Testis (tissue), 3 donors: Measurements from ENCODE around the gene UFC1. TPM values are rescaled to one million over a fixed set of nuclear protein-coding genes. Genes with fewer than 3 reads are reported as not detected.

Experiments used
- DNase-seq: peaks from one replicate; pipeline ENCODE4 v3.0.0-alpha.2; 2019
- H3K27ac ChIP-seq, 2 donors: fragments of 200-600 bp; sonication (generic); one replicate each; pipeline ENCODE4 v1.5.1; 2019
- H3K27me3 ChIP-seq: fragments of 200-600 bp; sonication (generic); one replicate; pipeline ENCODE4 v1.5.1; 2019
- H3K36me3 ChIP-seq: fragments of 200-600 bp; sonication (generic); one replicate; pipeline ENCODE4 v1.5.1; 2017; ENCODE audit warnings: low read depth; ENCODE audit errors: missing control alignments
- H3K4me1 ChIP-seq: fragments of 200-600 bp; sonication (generic); one replicate; pipeline ENCODE4 v1.5.1; 2019
- H3K4me3 ChIP-seq, 2 donors: fragments of 200-600 bp; sonication (generic); one replicate each; pipeline ENCODE4 v1.5.1; 2017 to 2019
- H3K9me3 ChIP-seq: fragments of 200-600 bp; sonication (generic); one replicate; pipeline ENCODE4 v1.5.1; 2017
- POLR2A ChIP-seq: fragments of 450-650 bp; IDR thresholded peaks from one replicate; pipeline ENCODE4 v1.6.1; 2017; ENCODE audit warnings: antibody characterized with exemption, mild to moderate bottlenecking, moderate library complexity
- WGBS, 2 donors: methylation state at CpG; one replicate each; pipeline ENCODE4 v1.1.5; 2018; 5-methylcytosine and 5-hydroxymethylcytosine counted together
- intact Hi-C: fragments of 100-400 bp; cut with DNase I; formaldehyde crosslinking; loops from one replicate; pipeline ENCODE4 v1.15.1; 2023; ENCODE audit warnings: low total_unique reads
- polyA plus RNA-seq: library from polyadenylated mRNA; stranded (reverse); fragments of 350-450 nt; fragmentation: Illumina TruSeq; extraction: RNeasy Lipid Tissue Mini Kit (QIAGEN cat#74804); gene quantifications from one replicate; pipeline ENCODE4 v1.2.3, GENCODE V29; 2014; ENCODE audit warnings: low read depth, low replicate concordance; ENCODE audit not compliant: insufficient read depth
- small RNA-seq, 2 donors: library from RNA; depleted of rRNA; stranded (forward); fragments of <200 nt; gene quantifications; one replicate each; pipeline ENCODE3, GENCODE V24; 2016
- total RNA-seq, 2 donors: library from RNA; depleted of rRNA; stranded (reverse); fragments of >200 nt; gene quantifications; one replicate each; pipeline ENCODE4 v1.2.3, GENCODE V29; 2016
- TF ChIP-seq, protein P1 (sequence below), 3 experiments: fragments of 450-650 bp in 2 of 3; fragments of 200-600 bp in 1 of 3; sonication (generic) in 1 of 3; IDR thresholded peaks; one replicate each; pipeline ENCODE4 v1.5.1; 2016 to 2019; ENCODE audit warnings: antibody characterized with exemption in 3 of 3, mild to moderate bottlenecking in 2 of 3, moderate library complexity in 1 of 3

UFC1 gene
- total and polyA plus RNA-seq, 3 donors from 2014 or later = 36.9 to 129 (median 68.3) TPM

DNA sequence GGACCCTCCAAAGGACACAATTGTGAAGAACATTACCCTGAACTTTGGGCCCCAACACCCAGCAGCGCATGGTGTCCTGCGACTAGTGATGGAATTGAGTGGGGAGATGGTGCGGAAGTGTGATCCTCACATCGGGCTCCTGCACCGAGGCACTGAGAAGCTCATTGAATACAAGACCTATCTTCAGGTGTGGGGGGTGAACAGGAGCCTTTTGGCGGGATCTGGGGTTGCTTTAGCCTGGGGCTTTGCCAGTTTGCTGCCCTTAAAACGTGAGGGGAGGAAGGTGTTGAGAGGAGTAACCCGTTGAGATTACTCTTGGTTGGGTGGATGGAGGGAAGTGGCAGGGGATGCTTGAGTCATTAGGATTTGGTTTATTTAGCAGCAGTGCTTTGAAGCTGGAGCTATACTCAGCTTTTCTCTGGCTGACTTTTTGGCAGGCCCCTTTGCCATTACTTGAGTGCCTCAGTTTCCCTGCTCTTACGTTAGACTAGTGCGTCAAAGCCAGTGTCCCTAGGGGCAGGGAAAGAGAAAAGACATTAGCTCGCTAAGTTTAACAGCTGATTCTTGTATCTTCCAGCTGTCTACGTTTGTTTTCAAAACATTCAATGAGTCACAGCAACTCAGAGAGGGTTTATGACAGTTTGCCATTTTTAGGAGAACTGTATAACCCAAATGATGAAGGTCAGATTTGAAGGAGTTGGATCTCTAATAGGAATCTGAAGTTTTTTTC lies 52.8 kb downstream of the UFC1 start:
- H3K27ac ChIP-seq = peak overlapping the region in 1 of 2 donors; percentile 69
- TF ChIP-seq, protein P1, sequence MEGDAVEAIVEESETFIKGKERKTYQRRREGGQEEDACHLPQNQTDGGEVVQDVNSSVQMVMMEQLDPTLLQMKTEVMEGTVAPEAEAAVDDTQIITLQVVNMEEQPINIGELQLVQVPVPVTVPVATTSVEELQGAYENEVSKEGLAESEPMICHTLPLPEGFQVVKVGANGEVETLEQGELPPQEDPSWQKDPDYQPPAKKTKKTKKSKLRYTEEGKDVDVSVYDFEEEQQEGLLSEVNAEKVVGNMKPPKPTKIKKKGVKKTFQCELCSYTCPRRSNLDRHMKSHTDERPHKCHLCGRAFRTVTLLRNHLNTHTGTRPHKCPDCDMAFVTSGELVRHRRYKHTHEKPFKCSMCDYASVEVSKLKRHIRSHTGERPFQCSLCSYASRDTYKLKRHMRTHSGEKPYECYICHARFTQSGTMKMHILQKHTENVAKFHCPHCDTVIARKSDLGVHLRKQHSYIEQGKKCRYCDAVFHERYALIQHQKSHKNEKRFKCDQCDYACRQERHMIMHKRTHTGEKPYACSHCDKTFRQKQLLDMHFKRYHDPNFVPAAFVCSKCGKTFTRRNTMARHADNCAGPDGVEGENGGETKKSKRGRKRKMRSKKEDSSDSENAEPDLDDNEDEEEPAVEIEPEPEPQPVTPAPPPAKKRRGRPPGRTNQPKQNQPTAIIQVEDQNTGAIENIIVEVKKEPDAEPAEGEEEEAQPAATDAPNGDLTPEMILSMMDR (IDR thresholded peaks at IDR 0.05) = no peak
- no peak for TF ChIP-seq POLR2A
- no peaks in the 10 kb centered on the region for H3K9me3 ChIP-seq
- 77 to 80% methylated on average over 12 of the region's 12 CpGs for whole genome bisulfite sequencing, 2 donors
- intact Hi-C loops = no loop called here
- no peaks in the 10 kb centered on the region for H3K27me3 ChIP-seq
- DNase-seq = no peak
- no peaks in the 10 kb centered on the region for H3K36me3 ChIP-seq
- H3K4me1 ChIP-seq = peaks cover 11% of the 10 kb centered on the region
- no peak overlapping the region for H3K4me3 ChIP-seq

DNA sequence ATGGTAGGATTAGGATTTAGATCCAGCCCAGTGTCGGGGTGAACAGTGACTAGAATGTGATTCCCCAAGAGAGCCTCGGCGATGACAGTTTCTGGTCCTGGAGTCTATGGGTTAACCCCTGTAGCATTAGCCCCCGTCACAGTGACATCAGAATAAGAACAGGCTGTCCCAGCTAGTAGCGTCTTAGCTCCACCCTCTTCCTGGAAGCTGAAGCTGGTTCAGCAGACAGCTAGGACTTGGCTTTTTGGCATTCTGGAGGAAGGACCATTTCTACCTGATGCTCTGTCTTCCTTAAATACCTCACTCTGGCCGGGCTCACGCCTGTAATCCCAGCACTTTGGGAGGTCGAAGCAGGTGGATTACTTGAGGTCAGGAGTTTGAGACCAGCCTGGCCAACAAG lies 53.4 kb downstream of the UFC1 start:
- Histone ChIP-seq H3K9me3 (no peaks in the 10 kb centered on the region), H3K27me3 (no peaks in the 10 kb centered on the region), H3K4me1 (peaks cover 10% of the 10 kb centered on the region), H3K4me3 (no peak overlapping the region), H3K36me3 (no peaks in the 10 kb centered on the region), H3K27ac (peak overlapping the region in 1 of 2 donors; percentile 69)
- 58 to 68% methylated on average over 8 of the region's 8 CpGs for WGBS, 2 donors
- DNase-seq = peak; percentile 41
- TF ChIP-seq POLR2A = no peak
- TF ChIP-seq, protein P1 (IDR thresholded peaks at IDR 0.05) = no peak
- intact Hi-C loops = no loop called here

Small RNAs within 50 kb of the gene (small RNA-seq; reads per million reads assigned to genes)
- gene RF01225 = 0 reads per million in 2 donors

Other genes with a start within 250 kb of the UFC1 start
- gene ITLN2, start 199.2 kb upstream of the UFC1 start, total RNA-seq = 1 to 10 TPM in 1 of 2 donors, not detected in 1; 6.4 TPM
- gene ITLN2, start 199.2 kb upstream of the UFC1 start, polyA plus RNA-seq = 1.5 TPM
- gene F11R, start 132.8 kb upstream of the UFC1 start, total RNA-seq = 10 to 100 TPM; 34.5 to 38.3 TPM
- gene F11R, start 132.8 kb upstream of the UFC1 start, polyA plus RNA-seq = 54.0 TPM
- gene TSTD1, start 115.0 kb upstream of the UFC1 start, total RNA-seq = 100 to 1,000 TPM; 100 to 103 TPM
- gene TSTD1, start 115.0 kb upstream of the UFC1 start, polyA plus RNA-seq = 52.2 TPM
- gene USF1, start 108.0 kb upstream of the UFC1 start, total RNA-seq = 10 to 100 TPM; 50.8 to 61.9 TPM
- gene USF1, start 108.0 kb upstream of the UFC1 start, polyA plus RNA-seq = 38.8 TPM
- 1 to 10 TPM in 1 of 2 donors, under 1 TPM in 1; 0.79 to 1.6 TPM for gene ARHGAP30, start 84.1 kb upstream of the UFC1 start, total RNA-seq
- 5.4 TPM for gene ARHGAP30, start 84.1 kb upstream of the UFC1 start, polyA plus RNA-seq
- gene NECTIN4, start 64.4 kb upstream of the UFC1 start, total RNA-seq = 1 to 10 TPM in 1 of 2 donors, under 1 TPM in 1; 0.63 to 1.2 TPM
- gene NECTIN4, start 64.4 kb upstream of the UFC1 start, polyA plus RNA-seq = 1.3 TPM
- 10 to 100 TPM; 55.8 to 57.2 TPM for gene KLHDC9, start 55.6 kb upstream of the UFC1 start, total RNA-seq
- gene KLHDC9, start 55.6 kb upstream of the UFC1 start, polyA plus RNA-seq = 144 TPM
- gene PFDN2, start 35.9 kb upstream of the UFC1 start, total RNA-seq = 10 to 100 TPM; 76.8 to 88.6 TPM
- 96.3 TPM for gene PFDN2, start 35.9 kb upstream of the UFC1 start, polyA plus RNA-seq
- 10 to 100 TPM; 44.8 to 51.1 TPM for gene NIT1, start 35.9 kb upstream of the UFC1 start, total RNA-seq
- 51.1 TPM for gene NIT1, start 35.9 kb upstream of the UFC1 start, polyA plus RNA-seq
- 10 to 100 TPM; 53.8 to 54.0 TPM for gene DEDD, start 21.3 kb upstream of the UFC1 start, total RNA-seq
- gene DEDD, start 21.3 kb upstream of the UFC1 start, polyA plus RNA-seq = 92.7 TPM
- 10 to 100 TPM; 49.5 to 51.2 TPM for gene USP21, start 5.5 kb downstream of the UFC1 start, total RNA-seq
- 45.6 TPM for gene USP21, start 5.5 kb downstream of the UFC1 start, polyA plus RNA-seq
- gene PPOX, start 12.4 kb downstream of the UFC1 start, total RNA-seq = 10 to 100 TPM; 19.5 to 24.8 TPM
- gene PPOX, start 12.4 kb downstream of the UFC1 start, polyA plus RNA-seq = 20.5 TPM
- 10 to 100 TPM; 46.3 to 62.2 TPM for gene B4GALT3, start 23.5 kb downstream of the UFC1 start, total RNA-seq
- 56.2 TPM for gene B4GALT3, start 23.5 kb downstream of the UFC1 start, polyA plus RNA-seq
- gene ADAMTS4, start 45.1 kb downstream of the UFC1 start, total RNA-seq = 1 to 10 TPM; 2.4 to 3.2 TPM
- 2.7 TPM for gene ADAMTS4, start 45.1 kb downstream of the UFC1 start, polyA plus RNA-seq
- 100 to 1,000 TPM; 117 to 129 TPM for gene NDUFS2, start 48.4 kb downstream of the UFC1 start, total RNA-seq
- gene NDUFS2, start 48.4 kb downstream of the UFC1 start, polyA plus RNA-seq = 82.9 TPM
- gene FCER1G, start 61.3 kb downstream of the UFC1 start, total RNA-seq = 10 to 100 TPM in 1 of 2 donors, 1 to 10 TPM in 1; 2.1 to 13.3 TPM
- gene FCER1G, start 61.3 kb downstream of the UFC1 start, polyA plus RNA-seq = 60.9 TPM
- not detected for gene APOA2, start 69.7 kb downstream of the UFC1 start, total RNA-seq
- 1.6 TPM for gene APOA2, start 69.7 kb downstream of the UFC1 start, polyA plus RNA-seq
- gene TOMM40L, start 72.1 kb downstream of the UFC1 start, total RNA-seq = 1 to 10 TPM; 4.7 to 6.0 TPM
- 7.5 TPM for gene TOMM40L, start 72.1 kb downstream of the UFC1 start, polyA plus RNA-seq
- under 1 TPM; 0.31 to 0.68 TPM for gene NR1I3, start 84.2 kb downstream of the UFC1 start, total RNA-seq
- gene NR1I3, start 84.2 kb downstream of the UFC1 start, polyA plus RNA-seq = 0.57 TPM
- 1 to 10 TPM in 1 of 2 donors, under 1 TPM in 1; 0.79 to 3.0 TPM for gene PCP4L1, start 104.8 kb downstream of the UFC1 start, total RNA-seq
- 4.3 TPM for gene PCP4L1, start 104.8 kb downstream of the UFC1 start, polyA plus RNA-seq
- gene MPZ, start 156.0 kb downstream of the UFC1 start, total RNA-seq = 1 to 10 TPM; 2.3 to 4.2 TPM
- gene MPZ, start 156.0 kb downstream of the UFC1 start, polyA plus RNA-seq = 4.7 TPM
- 10 to 100 TPM; 55.3 to 84.2 TPM for gene SDHC, start 160.4 kb downstream of the UFC1 start, total RNA-seq
- 188 TPM for gene SDHC, start 160.4 kb downstream of the UFC1 start, polyA plus RNA-seq
- 10 to 100 TPM in 1 of 2 donors, 1 to 10 TPM in 1; 3.8 to 13.9 TPM for gene CFAP126, start 213.9 kb downstream of the UFC1 start, total RNA-seq
- gene CFAP126, start 213.9 kb downstream of the UFC1 start, polyA plus RNA-seq = 45.4 TPM